ENCODE data around the gene DNAJA4. TPM values are rescaled to one million over a fixed set of nuclear protein-coding genes. Genes with fewer than 3 reads are reported as not detected.

The DNAJA4 gene
- total and polyA plus RNA-seq, 9 of the 15 experiments (the other 6 are each of a cell fraction or from before 2014, with no cell fraction given), result 0.11 to 1.0 (median 0.16) TPM; not detected in 4

GRCh38 chr15:78274994-78275393 is 10.6 kb downstream of the DNAJA4 start (continued):
- no peak for TF ChIP-seq FOSL1 (tag; conservative IDR thresholded peaks at IDR 0.05)

DNA sequence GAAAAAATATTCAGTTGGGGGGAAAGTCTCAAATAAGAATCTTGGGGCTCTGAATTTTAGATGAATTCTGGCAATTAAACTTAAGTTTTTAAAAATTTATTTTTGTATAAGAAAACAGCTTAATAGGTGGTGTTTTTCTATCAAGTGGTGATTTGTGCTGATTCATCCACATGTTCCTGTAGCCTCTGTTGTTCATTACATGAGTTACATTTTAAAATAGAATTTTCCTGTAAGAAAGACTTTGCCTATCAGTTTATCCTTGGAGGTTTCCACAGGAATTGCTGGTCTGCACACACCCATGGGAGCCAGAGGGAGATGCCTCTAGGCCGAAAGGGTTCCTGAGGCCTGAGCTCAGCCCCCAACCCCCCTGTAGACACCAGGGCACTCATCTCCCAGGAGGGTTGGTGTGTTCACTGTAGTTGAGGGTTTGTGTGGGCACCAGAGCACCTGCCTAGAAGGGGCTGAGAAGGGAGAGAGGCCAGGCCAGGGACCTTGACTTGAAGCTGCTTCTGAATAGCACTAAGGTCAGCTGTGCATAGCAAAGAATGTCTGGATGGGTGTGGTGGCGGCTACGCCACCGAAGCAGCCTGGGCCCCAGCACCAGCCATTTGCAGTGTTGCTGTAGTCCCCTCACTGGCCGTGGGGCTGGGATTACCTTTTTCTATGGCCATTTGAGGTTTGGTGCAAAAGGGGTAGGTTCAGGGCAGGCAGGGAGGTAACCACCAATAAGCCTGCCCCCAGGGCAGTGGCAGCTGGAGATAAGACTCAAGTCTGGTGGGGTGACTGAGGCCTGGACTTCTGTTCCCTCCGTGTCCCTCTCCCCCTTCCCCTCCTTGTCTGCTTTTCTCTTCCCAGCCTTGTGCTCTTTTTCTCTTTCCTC is 11.9 kb downstream of the DNAJA4 start:
- Histone ChIP-seq H3K9ac (ENCODE audit: insufficient read depth in 1 of 2, low read depth in 2 of 2, low read length in 2 of 2) (peak overlapping the region; percentile 69 to 87), H3K36me3 (ENCODE audit: control insufficient read depth, insufficient read depth, low read length) (peaks cover 23% of the 10 kb centered on the region; the same call in 2 of the 3 replicates), H3K27me3 (ENCODE audit: control insufficient read depth in 2 of 2, insufficient read depth in 2 of 2, low read length in 2 of 2) (no peaks in the 10 kb centered on the region), H4K20me1 (replicated peaks; ENCODE audit: control insufficient read depth, insufficient read depth, low read length) (no peaks in the 10 kb centered on the region), H3K79me2 (ENCODE audit: control insufficient read depth, insufficient read depth, low read length) (no peaks in the 10 kb centered on the region), H3K27ac (ENCODE audit: extremely low read depth, low read depth, low read length) (peak overlapping the region; percentile 82), H3K4me2 (ENCODE audit: insufficient read depth, low read length) (peak overlapping the region; percentile 75), H3K4me1 (replicated peaks in 1 of 2; ENCODE audit: control insufficient read depth in 2 of 2, insufficient read depth in 2 of 2, low read length in 2 of 2) (peaks cover 20 to 28% of the 10 kb centered on the region in 2 experiments), H3K9me1 (ENCODE audit: control insufficient read depth, insufficient read depth, low read length) (no peaks in the 10 kb centered on the region), H3K4me3 (no peak overlapping the region), H2AFZ (ENCODE audit: low read depth, low read length) (peak overlapping the region; percentile 92), H3K9me3 (replicated peaks; ENCODE audit: control insufficient read depth, insufficient read depth, low read depth, low read length) (no peaks in the 10 kb centered on the region)
- in situ Hi-C loops (cut with MboI), result no loop called here
- WGBS (ENCODE audit: insufficient coverage, low coverage, missing lambda C conversion rate), result 20% methylated on average over 5 of the region's 6 CpGs
- ChIA-PET POLR2A (interaction anchor here (0.7 to 2.2 kb wide), 5 partner anchors 10 to 25 kb away, joined by 3 to 9 read pairs (median 5); partner anchors contain the start of gene SKIC8), CTCF (ENCODE audit: low intra/inter-chr PET ratio) (no interaction called here)
- DNase-seq (ENCODE audit: extremely low read depth in 1 of 4, low spot score in 3 of 4) (peak; percentile 56 to 85 (median 70)), ATAC-seq (peak; percentile 87), FAIRE-seq (peak; percentile 93)
- BruUV-seq (replicated peaks), result no TSS peak
- intact Hi-C loops (cut with micrococcal nuclease), result no loop called here
- TF ChIP-seq ZNF445 (CRISPR knock-in tag; IDR thresholded peaks at IDR 0.05; ENCODE audit: low read depth), result no peak
- 0 out of 2 replicates have a peak, but pooled peaks have one; percentile 60 for TF ChIP-seq MEF2D (tag; conservative IDR thresholded peaks at IDR 0.05; ENCODE audit: low read depth)
- no peak for TF ChIP-seq CCNT2 (IDR thresholded peaks at IDR 0.05; ENCODE audit: borderline replicate concordance, extremely low read depth, insufficient read length, low read depth, low read length)
- TF ChIP-seq PYGO2 (tag; IDR thresholded peaks at IDR 0.05), result no peak
- no peak for TF ChIP-seq IFI16 (CRISPR knock-in tag; IDR thresholded peaks at IDR 0.05)
- TF ChIP-seq KLF13 (tag; IDR thresholded peaks at IDR 0.05; ENCODE audit: borderline replicate concordance, low read depth), result no peak
- TF ChIP-seq STAT5A (IDR thresholded peaks at IDR 0.05; ENCODE audit: borderline replicate concordance, low read length), result no peak; the same call in 1 of the 2 replicates
- no peak for TF ChIP-seq SIRT6 (IDR thresholded peaks at IDR 0.05; ENCODE audit: low read depth, low read length)
- no peak for TF ChIP-seq ZNF583 (CRISPR knock-in tag; IDR thresholded peaks at IDR 0.05)
- 0 out of 2 replicates have a peak, but pooled peaks have one; percentile 54 for TF ChIP-seq ELF4 (CRISPR knock-in tag; IDR thresholded peaks at IDR 0.05)
- TF ChIP-seq EGR1 (conservative IDR thresholded peaks at IDR 0.05), result no peak
- no peak for TF ChIP-seq CHD2 (IDR thresholded peaks at IDR 0.05; ENCODE audit: low read depth, low read length)
- TF ChIP-seq KLF10 (CRISPR knock-in tag; IDR thresholded peaks at IDR 0.05), result no peak
- TF ChIP-seq MBD1 (CRISPR knock-in tag; IDR thresholded peaks at IDR 0.05), result no peak
- no peak for TF ChIP-seq HEY1 (CRISPR knock-in tag; IDR thresholded peaks at IDR 0.05; ENCODE audit: borderline replicate concordance)
- TF ChIP-seq SMAD4 (CRISPR knock-in tag; conservative IDR thresholded peaks at IDR 0.05), result peak; percentile 70

All from K562 (cell line).